AG08396 (cell line): ENCODE results near the gene FAM234B.
"Not testable (repeated sequence)": the region's sequence is repeated elsewhere in the genome, so short reads cannot be mapped to it uniquely, and the experiment has no call there.

Experiments used
- DNase-seq: peaks from one replicate; pipeline ENCODE4 v3.0.0; 2012; ENCODE audit warnings: low spot score, mixed read lengths

Gene FAM234B

GRCh38 chr12:13061377-13061776 lies 17.2 kb downstream of the FAM234B start:
- DNase-seq: no peak

DNA sequence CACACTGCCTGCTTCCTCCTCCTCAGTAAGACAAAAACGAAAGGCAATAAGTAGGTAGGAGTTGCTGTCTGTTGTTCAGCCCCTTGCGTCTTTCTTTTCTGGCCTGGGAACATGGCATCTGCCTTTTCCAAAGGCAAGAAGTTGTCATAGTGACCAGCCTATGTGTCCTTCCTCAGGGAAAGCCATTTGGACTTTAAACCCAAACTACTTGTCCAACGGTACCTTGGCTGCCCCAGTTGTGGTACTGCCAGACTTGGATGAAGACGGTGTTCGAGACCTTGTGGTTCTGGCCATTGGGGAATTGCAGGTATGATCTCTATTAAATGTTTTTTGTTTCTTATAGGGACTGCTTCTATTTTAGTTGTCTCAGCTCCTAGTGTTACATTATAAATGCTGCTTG lies 18.5 kb downstream of the FAM234B start:
- DNase-seq: no peak

GRCh38 chr12:13066014-13066413 lies 21.8 kb downstream of the FAM234B start:
- DNase-seq: no peak

- no peak for DNase-seq
Measured at GRCh38 chr12:13066459-13066858, 22.3 kb downstream of the FAM234B start.

DNA sequence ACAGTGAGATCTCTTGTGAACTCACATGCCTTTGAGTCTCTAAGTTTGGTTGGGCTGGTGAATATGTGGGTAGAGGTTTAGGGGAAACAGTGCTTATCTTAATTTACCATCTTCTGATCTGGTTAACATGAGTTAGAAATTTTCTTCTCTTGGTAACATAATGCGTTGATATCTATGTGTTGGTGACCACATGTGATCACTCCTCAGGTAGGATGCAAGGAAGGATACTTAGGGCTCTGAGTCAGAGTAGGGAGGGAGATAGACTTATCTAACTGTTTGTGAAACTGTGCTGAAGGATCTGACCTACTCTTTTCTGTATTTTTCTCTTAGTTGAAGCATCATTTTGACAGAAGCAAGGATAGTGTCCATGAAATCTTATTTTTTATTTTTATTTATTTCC lies 23.1 kb downstream of the FAM234B start:
- DNase-seq: no peak

GRCh38 chr12:13069380-13069779 lies 25.2 kb downstream of the FAM234B start:
- DNase-seq: no peak

DNA sequence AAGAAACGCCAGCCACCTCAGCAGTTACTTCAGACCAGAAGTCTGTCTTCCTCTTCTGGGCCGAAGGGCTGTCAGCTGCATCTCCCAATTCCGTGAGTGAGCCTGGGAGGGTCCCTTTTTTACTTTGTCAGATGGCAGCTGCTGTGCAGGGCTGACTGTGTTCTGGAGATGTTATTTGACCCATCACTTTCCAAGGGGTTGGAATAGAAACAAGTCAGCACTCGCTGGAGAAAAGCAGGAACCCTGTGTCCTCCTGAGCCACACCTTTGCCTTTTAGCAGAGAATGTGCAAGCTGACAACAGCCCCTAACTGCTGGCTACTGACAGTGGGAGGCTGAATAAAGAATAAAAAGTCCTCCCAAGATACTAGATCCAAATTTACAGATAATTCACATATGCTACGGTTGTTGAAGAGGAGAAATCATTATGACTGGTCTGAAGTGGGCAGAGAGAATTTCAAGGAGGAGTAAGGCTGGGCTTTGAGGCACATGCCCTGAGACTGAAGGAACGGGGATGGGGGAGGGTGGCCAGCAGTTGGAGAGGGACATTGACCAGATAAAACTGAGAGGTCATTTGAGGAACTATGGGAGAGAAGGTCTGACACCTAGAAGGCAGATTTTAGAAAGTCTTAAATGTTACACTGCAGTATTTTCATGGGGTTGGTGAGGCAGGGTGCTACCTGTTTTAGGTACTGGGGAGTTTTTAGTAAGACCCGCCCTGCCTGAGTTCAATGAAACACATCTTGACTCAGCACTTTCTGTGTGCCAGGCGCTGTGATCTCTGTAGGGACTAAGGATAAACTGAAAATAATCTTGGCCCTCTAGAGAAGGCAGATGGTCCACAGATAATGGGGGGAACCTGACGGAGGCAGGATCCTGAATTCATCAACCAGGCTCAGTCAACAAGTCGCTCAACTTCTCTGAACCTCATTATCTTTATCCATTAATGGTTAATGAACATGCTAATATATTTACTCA lies 27.4 kb downstream of the FAM234B start:
- no peak for DNase-seq

DNA sequence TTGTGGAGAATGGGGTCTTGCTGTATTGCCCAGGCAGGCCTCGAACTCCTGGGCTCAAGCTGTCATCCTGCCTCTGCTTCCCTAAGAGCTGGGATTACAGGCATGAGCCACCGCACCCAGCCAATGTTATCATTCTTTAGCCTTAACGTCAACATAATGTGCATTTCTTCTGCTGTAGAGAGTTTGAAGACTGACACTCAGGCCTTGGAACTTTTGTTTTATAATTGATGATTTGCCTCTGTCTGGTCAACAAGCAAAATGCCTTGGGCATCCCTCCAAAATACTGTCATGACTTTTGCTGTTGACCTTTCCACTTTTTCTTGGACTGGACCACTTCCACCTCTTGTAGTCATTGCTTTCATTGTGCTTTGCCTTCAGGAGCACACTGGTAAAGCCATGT lies 29.0 kb downstream of the FAM234B start:
- DNase-seq: no peak

- no peak for DNase-seq
Measured at GRCh38 chr12:13074396-13075117, 30.4 kb downstream of the FAM234B start.

DNA sequence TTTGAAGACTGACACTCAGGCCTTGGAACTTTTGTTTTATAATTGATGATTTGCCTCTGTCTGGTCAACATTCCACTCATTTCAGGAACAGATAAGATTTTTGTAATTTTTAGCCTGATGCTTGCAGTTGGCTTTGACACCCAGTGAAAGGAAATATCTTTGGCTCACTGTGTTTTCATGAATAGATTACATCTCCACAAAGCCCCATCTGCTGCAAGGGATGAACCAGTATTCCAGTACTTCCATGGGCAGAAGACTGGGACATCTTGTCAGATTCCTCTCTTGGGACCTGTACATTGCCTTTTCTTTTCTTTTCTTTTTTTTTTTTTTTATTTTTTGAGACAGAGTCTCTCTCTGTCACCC lies 30.9 kb downstream of the FAM234B start:
- no peak for DNase-seq

DNA sequence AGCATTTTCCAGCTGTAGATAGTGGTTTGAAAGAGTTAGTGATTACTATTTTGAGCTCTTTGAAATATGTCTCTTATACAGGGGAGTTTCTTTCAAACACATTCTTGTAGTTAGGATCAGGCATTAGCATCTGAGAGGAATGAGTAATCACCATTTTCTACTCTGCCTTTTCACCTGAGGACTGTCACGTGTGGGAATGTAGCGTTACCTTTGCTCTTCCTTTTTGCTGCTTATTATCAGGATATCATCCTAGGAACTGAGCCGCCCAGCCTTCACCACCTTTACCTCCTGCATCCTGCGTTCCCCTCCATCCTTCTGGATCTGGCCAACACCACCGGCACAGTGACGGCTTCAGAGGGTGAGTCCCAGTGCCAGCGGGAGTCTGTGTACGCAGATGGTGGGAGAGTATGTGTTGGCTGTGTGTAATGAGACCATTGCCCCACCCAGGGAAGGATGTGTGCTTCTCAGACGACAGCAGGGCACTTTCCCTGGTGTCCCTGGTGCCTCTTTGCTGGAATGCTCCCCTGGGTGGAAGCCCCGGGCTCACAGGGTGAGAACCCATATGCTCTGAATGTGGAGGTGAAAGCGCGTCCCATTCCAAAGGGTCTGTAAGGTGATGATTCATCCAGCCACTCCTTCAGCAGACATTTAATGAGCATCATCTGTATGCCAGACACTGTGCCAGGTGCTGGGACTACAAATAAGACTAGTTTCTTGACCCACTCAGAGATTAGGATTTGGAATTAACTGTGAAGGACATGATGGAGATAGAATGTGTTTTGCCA lies 31.8 kb downstream of the FAM234B start:
- no peak for DNase-seq

DNA sequence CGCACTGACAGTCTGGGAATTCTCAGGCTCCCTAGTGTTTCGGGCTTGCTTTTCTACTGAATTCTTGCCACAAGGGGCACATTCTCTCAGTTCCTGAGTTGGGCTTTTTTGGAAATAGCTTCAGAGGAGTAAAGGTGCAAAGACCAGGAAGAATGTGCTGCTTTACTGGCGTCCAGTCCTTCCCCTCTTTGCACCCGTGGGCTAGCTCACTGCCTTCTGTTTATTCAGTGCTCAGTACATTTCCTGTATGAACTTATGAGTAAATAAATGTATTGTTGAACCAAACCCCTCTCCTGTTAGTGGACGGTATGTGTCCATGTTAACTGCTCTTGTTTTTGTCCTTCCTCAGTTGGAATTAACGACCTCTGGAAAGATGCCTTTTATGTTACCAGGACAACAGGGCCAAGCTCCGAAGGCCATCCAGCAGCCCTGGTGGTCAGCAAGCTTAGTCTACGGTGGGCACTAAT lies 35.3 kb downstream of the FAM234B start:
- no peak for DNase-seq

- no peak for DNase-seq
Measured at GRCh38 chr12:13080266-13080665, 36.1 kb downstream of the FAM234B start.

DNA sequence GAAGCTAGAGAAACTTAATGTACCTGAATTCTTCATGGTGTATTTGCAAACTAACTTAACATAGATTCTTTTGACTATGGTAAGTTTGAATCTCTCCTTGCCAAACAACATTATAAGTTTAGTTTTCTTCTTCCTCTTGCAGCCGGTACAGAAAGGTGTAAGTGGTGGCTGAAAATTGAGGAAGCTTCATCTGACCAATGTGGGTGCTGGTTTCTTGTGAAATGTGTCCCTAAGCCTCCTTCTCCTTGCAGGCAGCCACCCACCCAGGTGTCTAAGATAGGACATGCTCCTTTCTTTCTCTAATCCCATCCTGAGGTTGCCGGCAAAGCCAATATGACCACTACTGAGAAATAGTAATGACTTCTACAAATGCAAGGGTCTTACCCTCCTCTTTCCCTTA lies 38.7 kb downstream of the FAM234B start:
- no peak for DNase-seq

DNA sequence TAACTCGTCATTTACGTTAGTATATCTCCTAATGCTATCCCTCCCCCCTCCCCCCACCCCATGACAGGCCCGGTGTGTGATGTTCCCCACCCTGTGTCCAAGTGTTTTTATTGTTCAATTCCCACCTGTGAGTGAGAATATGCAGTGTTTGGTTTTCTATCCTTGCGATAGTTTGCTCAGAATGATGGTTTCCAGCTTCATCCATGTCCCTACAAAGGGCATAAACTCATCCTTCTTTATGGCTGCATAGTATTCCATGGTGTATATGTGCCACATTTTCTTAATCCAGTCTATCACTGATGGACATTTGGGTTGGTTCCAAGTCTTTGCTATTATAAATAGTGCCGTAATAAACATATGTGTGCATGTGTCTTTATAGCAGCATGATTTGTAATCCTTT lies 39.5 kb downstream of the FAM234B start:
- DNase-seq: not testable (repeated sequence)

- DNase-seq: no peak
Measured at GRCh38 chr12:13084898-13085640, 40.9 kb downstream of the FAM234B start.

DNA sequence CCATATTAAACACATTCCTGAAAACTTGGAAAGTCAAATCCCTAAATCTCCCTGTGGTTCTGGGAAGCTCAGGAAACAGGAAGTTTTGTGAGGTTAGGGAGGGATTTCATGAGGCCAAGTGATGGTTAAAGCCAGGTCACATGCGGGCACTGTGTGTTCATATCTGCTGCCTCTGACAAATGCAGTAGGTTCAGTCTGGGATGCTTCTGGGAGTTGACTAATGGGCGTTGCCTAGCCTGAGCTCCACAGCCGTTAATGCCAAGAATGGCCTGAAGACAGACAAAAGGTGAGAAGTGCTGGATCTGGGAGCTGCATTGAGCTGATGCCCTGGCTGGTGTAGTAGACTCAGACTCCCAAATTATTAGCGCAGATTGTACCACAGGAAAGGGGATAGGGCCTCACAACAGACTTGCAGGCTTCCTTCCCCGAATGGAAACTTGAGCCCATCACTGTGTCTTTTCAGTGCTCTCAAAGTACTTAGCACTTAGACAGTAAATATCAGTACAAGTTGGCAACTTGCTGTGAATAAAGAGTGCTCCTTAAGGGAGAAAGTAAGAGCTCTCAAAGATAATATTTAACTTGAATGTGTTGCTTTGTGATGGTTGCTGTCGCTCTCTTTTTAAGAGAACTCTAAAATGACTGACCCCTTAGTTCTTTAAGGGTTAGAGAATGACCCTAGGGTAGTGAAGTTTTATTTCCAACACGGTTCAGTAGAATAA lies 41.9 kb downstream of the FAM234B start:
- DNase-seq: no peak

DNA sequence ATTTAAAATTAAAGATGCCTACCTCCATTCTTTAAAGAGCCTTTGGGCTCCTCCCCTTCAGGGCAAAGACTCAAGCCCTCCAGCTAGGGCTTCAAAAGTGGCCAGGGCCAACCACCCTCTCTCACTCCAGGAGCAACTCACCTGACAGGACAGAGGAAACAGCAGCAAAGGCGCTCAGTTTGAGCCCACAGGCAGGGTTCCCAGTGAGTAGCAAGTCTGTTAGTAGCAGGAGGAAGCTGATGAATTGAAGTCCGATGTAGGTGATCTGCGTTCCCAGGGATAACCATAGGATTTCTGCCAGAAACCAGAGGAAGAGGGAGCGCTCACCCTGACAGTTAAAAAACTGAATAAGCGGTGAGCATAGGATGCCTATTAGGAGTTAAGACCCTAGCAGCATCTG lies 43.6 kb downstream of the FAM234B start:
- DNase-seq: no peak

GRCh38 chr12:13088496-13088895 lies 44.3 kb downstream of the FAM234B start:
- no peak for DNase-seq

- DNase-seq: no peak
Measured at GRCh38 chr12:13090054-13090453, 45.9 kb downstream of the FAM234B start.

DNA sequence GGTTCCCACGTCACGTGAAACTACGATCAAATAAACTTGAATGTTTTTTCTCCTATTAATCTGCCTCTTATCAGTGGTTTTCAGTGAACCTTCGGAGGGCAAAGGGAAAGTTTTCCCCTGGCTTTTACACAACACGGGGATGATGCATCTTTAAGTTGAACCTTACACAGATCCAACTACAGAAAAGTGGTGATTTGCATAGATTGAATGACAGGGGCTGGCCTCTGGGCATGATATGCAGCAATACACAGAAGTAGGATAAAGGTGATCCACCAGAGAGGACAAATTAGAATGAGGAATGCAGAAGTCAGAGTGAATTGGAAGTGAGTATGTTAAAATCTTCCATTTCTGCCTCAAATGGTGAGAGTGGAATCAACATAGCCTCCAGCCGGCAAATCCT lies 47.7 kb downstream of the FAM234B start:
- DNase-seq: no peak
